ENCODE data around the gene MAPKBP1.

DNA sequence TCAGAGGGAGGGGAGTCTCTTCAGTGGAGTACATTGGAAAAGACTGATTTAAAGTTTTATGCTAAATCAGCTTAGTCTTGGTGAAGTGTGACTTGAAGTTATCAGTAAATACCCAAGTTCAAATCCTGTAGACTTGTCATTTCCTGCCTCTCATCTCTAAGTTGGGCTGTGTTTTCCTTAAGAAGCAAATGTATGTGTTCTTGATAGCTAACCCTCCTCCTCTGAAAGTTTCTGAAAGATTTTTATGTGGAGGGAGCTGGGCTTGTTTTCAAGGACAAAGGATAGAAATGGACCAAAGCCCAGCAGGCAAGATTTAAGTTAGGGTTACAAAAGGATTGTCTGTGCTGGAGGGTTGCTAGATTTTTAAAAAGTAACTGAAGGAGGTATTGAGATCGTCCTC is 4.2 kb downstream of the MAPKBP1 start:
- TF ChIP-seq, protein P1, sequence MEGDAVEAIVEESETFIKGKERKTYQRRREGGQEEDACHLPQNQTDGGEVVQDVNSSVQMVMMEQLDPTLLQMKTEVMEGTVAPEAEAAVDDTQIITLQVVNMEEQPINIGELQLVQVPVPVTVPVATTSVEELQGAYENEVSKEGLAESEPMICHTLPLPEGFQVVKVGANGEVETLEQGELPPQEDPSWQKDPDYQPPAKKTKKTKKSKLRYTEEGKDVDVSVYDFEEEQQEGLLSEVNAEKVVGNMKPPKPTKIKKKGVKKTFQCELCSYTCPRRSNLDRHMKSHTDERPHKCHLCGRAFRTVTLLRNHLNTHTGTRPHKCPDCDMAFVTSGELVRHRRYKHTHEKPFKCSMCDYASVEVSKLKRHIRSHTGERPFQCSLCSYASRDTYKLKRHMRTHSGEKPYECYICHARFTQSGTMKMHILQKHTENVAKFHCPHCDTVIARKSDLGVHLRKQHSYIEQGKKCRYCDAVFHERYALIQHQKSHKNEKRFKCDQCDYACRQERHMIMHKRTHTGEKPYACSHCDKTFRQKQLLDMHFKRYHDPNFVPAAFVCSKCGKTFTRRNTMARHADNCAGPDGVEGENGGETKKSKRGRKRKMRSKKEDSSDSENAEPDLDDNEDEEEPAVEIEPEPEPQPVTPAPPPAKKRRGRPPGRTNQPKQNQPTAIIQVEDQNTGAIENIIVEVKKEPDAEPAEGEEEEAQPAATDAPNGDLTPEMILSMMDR (IDR thresholded peaks at IDR 0.05; ENCODE audit: insufficient read depth, low read length) = no peak
- TF ChIP-seq GABPA (IDR thresholded peaks at IDR 0.05; ENCODE audit: low read depth) (no peak), POLR2AphosphoS5 (IDR thresholded peaks at IDR 0.05; ENCODE audit: low read depth) (no peak)
